ENCODE results near the gene ACTR5.
"Not testable (repeated sequence)": the region's sequence is repeated elsewhere in the genome, so short reads cannot be mapped to it uniquely, and the experiment has no call there.

The ACTR5 gene

DNA sequence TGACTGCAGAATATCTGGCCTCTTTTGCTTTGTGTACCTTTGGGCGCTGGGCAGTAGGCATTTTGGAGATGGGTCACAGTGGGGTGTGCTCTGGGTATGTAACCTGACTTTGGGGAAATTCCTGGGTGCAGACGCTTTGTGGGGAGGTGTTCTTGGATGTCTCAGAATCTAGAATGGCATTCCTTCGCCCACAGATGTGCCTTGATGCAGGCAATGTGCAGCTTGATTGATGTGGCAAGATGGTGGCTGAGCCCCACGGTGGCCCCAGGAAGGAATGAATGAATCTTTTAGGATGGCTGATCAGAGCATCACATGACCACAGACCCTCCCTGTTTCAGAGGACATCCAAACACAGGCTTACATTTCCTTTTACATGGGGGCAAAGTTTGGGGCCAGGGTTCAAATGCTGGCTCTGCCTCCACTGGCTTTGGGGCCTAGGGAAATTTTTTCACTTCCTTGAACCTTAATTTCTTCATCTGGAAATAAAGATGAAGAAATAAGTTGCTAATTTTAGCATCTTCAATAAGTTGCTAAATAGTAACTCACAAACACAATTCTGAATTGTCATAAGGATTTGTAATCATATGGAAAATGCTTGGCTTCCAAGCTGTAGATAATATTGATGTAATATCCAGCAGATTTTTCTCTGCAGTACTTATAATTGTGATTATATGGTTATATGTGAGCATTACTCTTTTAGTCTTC lies 62.8 kb downstream of the ACTR5 start:
- H3K9ac ChIP-seq (ENCODE audit: low read depth, low read length), result no peak overlapping the region
- H3K9me3 ChIP-seq (ENCODE audit: insufficient read depth, low read depth, low read length), result no peaks in the 10 kb centered on the region
- no peak overlapping the region for H3K27ac ChIP-seq (ENCODE audit: low read length)
- H3K27me3 ChIP-seq (ENCODE audit: insufficient read depth, low read length), result peaks cover 26% of the 10 kb centered on the region
- H3K4me1 ChIP-seq (ENCODE audit: insufficient read depth, low read length), result peaks cover 3% of the 10 kb centered on the region; the same call in 1 of the 2 replicates
- H3K4me3 ChIP-seq (ENCODE audit: low read length), result no peak overlapping the region
- H3K36me3 ChIP-seq (ENCODE audit: insufficient read depth, low read depth, low read length), result no peaks in the 10 kb centered on the region

DNA sequence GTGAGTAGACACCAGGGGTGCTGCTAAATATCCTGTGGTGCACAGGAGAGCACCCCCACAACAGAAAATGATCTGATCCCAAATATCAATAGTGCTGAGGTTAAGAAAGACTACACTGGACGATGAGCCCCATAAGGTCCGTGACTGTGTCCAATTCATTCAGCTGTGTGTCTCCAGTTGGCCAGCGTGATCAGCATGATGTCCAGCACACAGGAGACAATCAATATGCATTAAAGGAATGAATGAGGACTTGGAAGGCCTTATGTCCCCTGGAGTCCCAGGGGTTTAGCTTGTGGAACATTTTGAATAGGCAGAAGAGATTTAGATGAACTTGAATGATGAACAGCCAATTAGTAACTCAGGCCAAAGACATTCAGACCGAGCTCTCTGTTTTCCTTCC lies 63.5 kb downstream of the ACTR5 start:
- no peak overlapping the region for H3K9ac ChIP-seq (ENCODE audit: low read depth, low read length)
- no peak overlapping the region for H3K4me3 ChIP-seq (ENCODE audit: low read length)
- no peak overlapping the region for H3K27ac ChIP-seq (ENCODE audit: low read length)
- H3K9me3 ChIP-seq (ENCODE audit: insufficient read depth, low read depth, low read length), result no peaks in the 10 kb centered on the region
- no peaks in the 10 kb centered on the region for H3K36me3 ChIP-seq (ENCODE audit: insufficient read depth, low read depth, low read length)
- H3K4me1 ChIP-seq (ENCODE audit: insufficient read depth, low read length), result peaks cover 3% of the 10 kb centered on the region
- H3K27me3 ChIP-seq (ENCODE audit: insufficient read depth, low read length), result peaks cover 20% of the 10 kb centered on the region

DNA sequence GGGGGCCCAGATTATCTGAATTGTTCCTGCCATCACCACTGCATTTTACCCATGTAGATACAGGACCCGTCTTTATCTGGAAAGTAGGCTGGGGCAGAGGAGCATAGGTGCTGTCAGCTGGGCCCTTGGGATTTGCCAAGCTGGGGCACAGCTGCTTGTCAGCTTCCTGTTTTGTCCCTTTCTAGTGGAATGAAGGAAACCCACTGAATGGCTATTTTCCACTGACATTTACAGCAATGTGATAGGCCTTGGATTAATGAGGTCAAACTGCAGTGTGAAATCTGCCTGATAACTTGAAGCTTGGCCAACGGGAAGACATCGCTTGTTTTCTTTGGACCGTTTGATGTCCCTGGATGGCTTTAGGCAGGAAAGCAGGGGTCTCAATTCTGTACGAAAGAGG lies 63.9 kb downstream of the ACTR5 start:
- Histone ChIP-seq H3K27me3 (ENCODE audit: insufficient read depth, low read length) (peaks cover 16% of the 10 kb centered on the region), H3K9ac (ENCODE audit: low read depth, low read length) (no peak overlapping the region), H3K27ac (ENCODE audit: low read length) (no peak overlapping the region), H3K9me3 (ENCODE audit: insufficient read depth, low read depth, low read length) (no peaks in the 10 kb centered on the region), H3K36me3 (ENCODE audit: insufficient read depth, low read depth, low read length) (no peaks in the 10 kb centered on the region), H3K4me3 (ENCODE audit: low read length) (no peak overlapping the region), H3K4me1 (ENCODE audit: insufficient read depth, low read length) (peaks cover 1% of the 10 kb centered on the region)

DNA sequence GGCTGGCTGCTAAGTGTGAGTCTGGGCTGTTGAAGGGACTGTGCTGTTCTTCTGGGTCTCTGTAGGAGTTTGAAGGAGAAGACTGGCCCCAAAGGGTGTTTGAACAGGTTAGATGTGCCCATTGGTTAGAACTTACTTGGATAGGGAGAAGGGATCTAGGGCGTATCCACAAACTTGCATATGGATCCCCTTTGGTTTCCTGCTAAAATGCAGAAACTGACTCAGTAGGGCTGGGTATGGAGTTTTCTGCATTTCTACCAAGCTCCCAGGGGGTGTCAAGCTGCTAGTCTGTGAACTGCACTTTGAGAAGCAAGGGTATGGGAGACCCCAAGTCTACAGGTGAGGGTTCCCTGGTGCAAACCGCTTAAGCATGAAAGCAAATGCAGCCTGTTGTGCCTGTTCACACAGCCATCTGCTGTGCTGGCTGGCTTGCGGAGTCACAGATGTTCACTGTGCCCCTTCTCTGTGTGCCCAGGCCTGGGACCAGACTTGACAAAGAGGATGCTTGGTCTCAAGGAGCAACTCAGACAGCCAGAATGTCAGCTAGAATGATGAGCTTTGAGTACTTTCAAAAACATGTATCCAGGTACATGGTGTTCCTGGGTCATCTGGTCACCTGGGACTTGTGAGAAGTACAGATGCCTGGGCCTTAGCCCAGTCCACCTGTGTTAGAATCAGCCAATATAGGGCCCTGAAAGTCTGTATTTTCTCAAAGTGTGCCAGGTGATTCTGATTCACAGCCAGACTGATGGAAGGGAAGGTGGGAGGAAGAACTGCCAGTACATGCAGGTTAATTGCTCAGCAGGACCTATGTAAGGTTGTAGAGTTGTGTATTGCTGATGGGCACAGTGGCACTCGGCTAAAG lies 64.7 kb downstream of the ACTR5 start:
- no peaks in the 10 kb centered on the region for H3K9me3 ChIP-seq (ENCODE audit: insufficient read depth, low read depth, low read length)
- no peak overlapping the region for H3K4me3 ChIP-seq (ENCODE audit: low read length)
- H3K27ac ChIP-seq (ENCODE audit: low read length), result no peak overlapping the region
- H3K36me3 ChIP-seq (ENCODE audit: insufficient read depth, low read depth, low read length), result no peaks in the 10 kb centered on the region
- H3K9ac ChIP-seq (ENCODE audit: low read depth, low read length), result no peak overlapping the region
- peaks cover under 1% of the 10 kb centered on the region for H3K4me1 ChIP-seq (ENCODE audit: insufficient read depth, low read length)
- H3K27me3 ChIP-seq (ENCODE audit: insufficient read depth, low read length), result peaks cover 8% of the 10 kb centered on the region

DNA sequence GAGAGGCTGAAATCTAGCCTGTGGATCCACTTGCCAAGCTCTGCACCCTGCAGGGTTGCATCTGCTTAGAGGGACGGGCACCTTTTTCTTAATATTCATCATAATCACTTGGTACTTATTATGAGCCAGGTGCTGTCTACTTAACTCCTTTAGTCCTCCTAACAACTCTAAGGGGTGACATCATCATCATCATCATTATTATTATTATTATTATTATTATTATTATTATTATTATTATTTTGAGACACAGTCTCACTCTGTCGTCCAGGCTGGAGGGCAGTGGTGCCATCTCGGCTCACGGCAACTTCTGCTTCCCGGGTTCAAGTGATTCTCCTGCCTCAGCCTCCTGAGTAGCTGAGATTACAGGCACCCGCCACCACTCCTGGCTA lies 65.3 kb downstream of the ACTR5 start:
- not testable (repeated sequence) for H3K4me3 ChIP-seq (ENCODE audit: low read length); H3K9ac ChIP-seq (ENCODE audit: low read depth, low read length); H3K27ac ChIP-seq (ENCODE audit: low read length); H3K27me3 ChIP-seq (ENCODE audit: insufficient read depth, low read length); H3K36me3 ChIP-seq (ENCODE audit: insufficient read depth, low read depth, low read length); H3K4me1 ChIP-seq (ENCODE audit: insufficient read depth, low read length); H3K9me3 ChIP-seq (ENCODE audit: insufficient read depth, low read depth, low read length)

DNA sequence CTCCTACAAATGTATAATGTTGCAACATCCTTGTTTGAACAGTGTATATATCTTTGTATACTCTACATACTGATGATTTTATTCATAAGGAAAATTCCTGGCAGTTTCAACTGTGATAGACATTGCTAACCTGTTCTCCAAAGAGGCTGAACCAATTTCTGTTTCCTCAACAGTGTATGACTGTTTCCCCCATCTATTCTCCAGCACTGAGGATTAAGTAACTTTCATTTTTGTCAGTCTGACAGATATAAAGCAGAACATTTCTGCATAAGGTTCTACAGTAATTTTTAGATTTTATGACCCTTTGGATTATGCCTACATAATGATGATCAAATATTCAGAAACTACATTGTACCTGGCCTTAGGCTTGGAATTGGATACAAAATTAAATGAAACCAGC lies 67.2 kb downstream of the ACTR5 start:
- Histone ChIP-seq H3K27me3 (ENCODE audit: insufficient read depth, low read length) (no peaks in the 10 kb centered on the region), H3K27ac (ENCODE audit: low read length) (no peak overlapping the region), H3K9ac (ENCODE audit: low read depth, low read length) (no peak overlapping the region), H3K4me3 (ENCODE audit: low read length) (no peak overlapping the region), H3K36me3 (ENCODE audit: insufficient read depth, low read depth, low read length) (no peaks in the 10 kb centered on the region), H3K9me3 (ENCODE audit: insufficient read depth, low read depth, low read length) (no peaks in the 10 kb centered on the region), H3K4me1 (ENCODE audit: insufficient read depth, low read length) (peaks cover 5% of the 10 kb centered on the region)

DNA sequence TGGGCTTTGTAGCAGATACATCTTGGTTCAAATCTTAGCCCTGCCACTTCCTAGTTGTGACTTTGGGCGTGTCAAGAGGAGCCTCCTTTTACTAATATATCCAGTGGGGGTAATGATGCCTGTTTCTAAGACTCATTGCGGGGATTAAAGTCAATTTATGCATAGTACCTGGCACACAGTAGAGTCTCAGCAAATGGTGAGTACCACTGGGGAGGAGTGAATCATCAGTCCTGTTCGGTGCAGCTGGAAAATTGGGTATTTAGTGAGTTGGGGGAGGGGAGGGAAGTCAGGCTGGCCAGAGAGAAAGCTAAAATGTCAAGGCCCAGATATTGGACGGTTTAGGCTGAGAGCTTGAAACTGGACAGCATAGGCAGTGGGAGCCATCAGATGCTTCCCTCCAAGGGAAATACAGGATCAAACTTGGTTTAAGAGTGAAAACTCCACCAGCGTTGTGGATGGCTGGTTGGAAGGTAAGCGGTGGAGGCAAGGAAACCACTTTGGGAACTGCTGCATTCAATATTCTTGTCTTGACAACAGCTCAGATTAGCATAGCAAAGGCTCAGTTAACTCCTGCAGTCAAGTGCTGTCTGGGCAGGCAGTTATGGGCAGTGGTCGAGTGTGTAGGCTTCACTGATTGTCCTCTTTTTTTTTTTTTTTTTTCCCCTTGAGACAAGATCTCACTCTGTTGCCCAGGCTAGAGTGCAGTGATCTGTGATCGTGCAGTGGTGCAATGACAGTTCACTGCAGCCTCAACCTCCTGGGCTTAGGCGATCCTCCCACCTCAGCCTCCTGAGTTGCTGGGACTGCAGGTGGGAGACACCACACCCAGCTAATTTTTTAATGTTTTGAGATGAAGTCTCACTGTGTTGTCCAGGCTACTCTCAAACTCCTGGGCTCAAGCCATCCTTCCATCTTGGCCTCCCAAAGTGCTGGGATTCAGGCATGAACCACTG lies 70.1 kb downstream of the ACTR5 start:
- Histone ChIP-seq H3K9me3 (ENCODE audit: insufficient read depth, low read depth, low read length) (no peaks in the 10 kb centered on the region), H3K36me3 (ENCODE audit: insufficient read depth, low read depth, low read length) (no peaks in the 10 kb centered on the region), H3K4me1 (ENCODE audit: insufficient read depth, low read length) (peaks cover 5% of the 10 kb centered on the region), H3K9ac (ENCODE audit: low read depth, low read length) (no peak overlapping the region), H3K27me3 (ENCODE audit: insufficient read depth, low read length) (no peaks in the 10 kb centered on the region), H3K27ac (ENCODE audit: low read length) (no peak overlapping the region), H3K4me3 (ENCODE audit: low read length) (0 out of 2 replicates have a peak overlapping the region, but pooled peaks have one; percentile 15)
